Stomach (tissue), 4 donors: Measurements from ENCODE around the gene ATP8A2.

Experiments
- POLR2A ChIP-seq, 4 donors: fragments of 450-650 bp; IDR thresholded peaks; one replicate each; pipeline ENCODE4 v1.6.1; 2016; ENCODE audit warnings: antibody characterized with exemption in 4 of 4, control low read depth in 2 of 4, mild to moderate bottlenecking in 1 of 4, moderate library complexity in 1 of 4
- POLR2AphosphoS5 ChIP-seq, 3 donors: sonication (generic); formaldehyde crosslinking; IDR thresholded peaks; one replicate each; pipeline ENCODE4 v1.6.1; 2016; ENCODE audit warnings: antibody characterized with exemption in 3 of 3
- TF ChIP-seq, protein P1 (sequence below), 7 experiments: fragments of 450-650 bp in 4 of 7; fragments of 200-600 bp in 3 of 7; sonication (generic) in 3 of 7; IDR thresholded peaks; one replicate each; pipeline ENCODE4 v1.5.1; 2016 to 2019; ENCODE audit warnings: antibody characterized with exemption in 7 of 7, control low read depth in 2 of 7, mild to moderate bottlenecking in 1 of 7

DNA sequence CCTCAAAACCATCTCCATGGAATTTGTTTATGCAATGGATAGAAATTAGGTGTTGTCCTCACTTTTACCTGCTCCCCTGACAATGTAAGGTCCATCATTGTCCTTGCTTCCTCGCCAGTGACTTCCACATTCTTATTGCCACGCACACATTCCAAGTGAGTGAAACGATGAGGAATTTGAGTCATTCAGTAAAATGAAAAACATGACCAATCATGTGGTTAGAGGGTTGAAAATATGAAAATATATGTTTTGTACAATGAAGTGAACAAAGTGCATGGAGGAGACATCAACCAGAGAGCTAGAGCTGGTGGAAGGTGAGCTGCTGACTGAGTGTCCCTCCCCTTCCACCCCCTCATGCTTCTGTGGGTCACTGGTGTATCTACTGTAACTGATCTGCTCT lies 91.7 kb downstream of the ATP8A2 start:
- TF ChIP-seq, protein P1, sequence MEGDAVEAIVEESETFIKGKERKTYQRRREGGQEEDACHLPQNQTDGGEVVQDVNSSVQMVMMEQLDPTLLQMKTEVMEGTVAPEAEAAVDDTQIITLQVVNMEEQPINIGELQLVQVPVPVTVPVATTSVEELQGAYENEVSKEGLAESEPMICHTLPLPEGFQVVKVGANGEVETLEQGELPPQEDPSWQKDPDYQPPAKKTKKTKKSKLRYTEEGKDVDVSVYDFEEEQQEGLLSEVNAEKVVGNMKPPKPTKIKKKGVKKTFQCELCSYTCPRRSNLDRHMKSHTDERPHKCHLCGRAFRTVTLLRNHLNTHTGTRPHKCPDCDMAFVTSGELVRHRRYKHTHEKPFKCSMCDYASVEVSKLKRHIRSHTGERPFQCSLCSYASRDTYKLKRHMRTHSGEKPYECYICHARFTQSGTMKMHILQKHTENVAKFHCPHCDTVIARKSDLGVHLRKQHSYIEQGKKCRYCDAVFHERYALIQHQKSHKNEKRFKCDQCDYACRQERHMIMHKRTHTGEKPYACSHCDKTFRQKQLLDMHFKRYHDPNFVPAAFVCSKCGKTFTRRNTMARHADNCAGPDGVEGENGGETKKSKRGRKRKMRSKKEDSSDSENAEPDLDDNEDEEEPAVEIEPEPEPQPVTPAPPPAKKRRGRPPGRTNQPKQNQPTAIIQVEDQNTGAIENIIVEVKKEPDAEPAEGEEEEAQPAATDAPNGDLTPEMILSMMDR (IDR thresholded peaks at IDR 0.05): no peak
- TF ChIP-seq POLR2A (IDR thresholded peaks at IDR 0.05) (no peak), POLR2AphosphoS5 (IDR thresholded peaks at IDR 0.05) (no peak)
